Measurements from ENCODE around the gene CCDC73. TPM values are rescaled to one million over a fixed set of nuclear protein-coding genes. Genes with fewer than 3 reads are reported as not detected.

Gene CCDC73
- total RNA-seq, 1 experiment from 2014 or later, result 0.04 TPM

- no peak for DNase-seq
- CTCF ChIA-PET, result no interaction called here
- no peaks in the 10 kb centered on the region for H3K36me3 ChIP-seq (ENCODE audit: low read depth, low read length)
- H3K79me2 ChIP-seq (ENCODE audit: low read length), result no peaks in the 10 kb centered on the region
- peaks cover 7% of the 10 kb centered on the region; the same call in 1 of the 2 replicates for H3K9me3 ChIP-seq (ENCODE audit: low read length)
- no peaks in the 10 kb centered on the region for H3K27me3 ChIP-seq (ENCODE audit: low read length)
- no peak overlapping the region for H3K4me2 ChIP-seq (ENCODE audit: low read length)
- no peaks in the 10 kb centered on the region for H3F3A ChIP-seq (ENCODE audit: low read length, unreplicated experiment)
- H4K20me1 ChIP-seq (ENCODE audit: low read length), result no peaks in the 10 kb centered on the region
- no peak overlapping the region for H3K9ac ChIP-seq (ENCODE audit: low read length)
- POLR2A ChIA-PET (ENCODE audit: unreplicated experiment), result no interaction called here
- H3K4me3 ChIP-seq (ENCODE audit: low read length), result no peak overlapping the region
- ATAC-seq, result no peak
- intact Hi-C loops (cut with micrococcal nuclease), result no loop called here
- BruUV-seq (replicated peaks), result no TSS peak
- H3K4me1 ChIP-seq (ENCODE audit: insufficient read depth, low read length), result no peaks in the 10 kb centered on the region
- no peak overlapping the region for H3K27ac ChIP-seq (ENCODE audit: low read length)
- TF ChIP-seq EZH2phosphoT487 (IDR thresholded peaks at IDR 0.05; ENCODE audit: borderline replicate concordance, low read length) (no peak), EZH2 (IDR thresholded peaks at IDR 0.05; ENCODE audit: low read length, unreplicated experiment) (no peak), CTCF (conservative IDR thresholded peaks at IDR 0.05; ENCODE audit: low read depth, low read length) (no peak)
- no peak overlapping the region for H2AFZ ChIP-seq (ENCODE audit: low read length)
- H3K9me2 ChIP-seq (replicated peaks; ENCODE audit: low read length), result no peaks in the 10 kb centered on the region
Measured at GRCh38 chr11:32635819-32636218, 158.6 kb downstream of the CCDC73 start.

- intact Hi-C loops (cut with micrococcal nuclease), result no loop called here
- no peaks in the 10 kb centered on the region for H3K36me3 ChIP-seq (ENCODE audit: low read depth, low read length)
- no peaks in the 10 kb centered on the region for H3K9me2 ChIP-seq (replicated peaks; ENCODE audit: low read length)
- no peaks in the 10 kb centered on the region for H3F3A ChIP-seq (ENCODE audit: low read length, unreplicated experiment)
- no peak overlapping the region for H3K4me2 ChIP-seq (ENCODE audit: low read length)
- no TSS peak for BruUV-seq (replicated peaks)
- ChIA-PET CTCF (no interaction called here), POLR2A (ENCODE audit: unreplicated experiment) (no interaction called here)
- DNase-seq, result no peak
- ATAC-seq, result no peak
- H3K9me3 ChIP-seq (ENCODE audit: low read length), result peaks cover 7% of the 10 kb centered on the region; the same call in 1 of the 2 replicates
- H3K9ac ChIP-seq (ENCODE audit: low read length), result no peak overlapping the region
- H3K79me2 ChIP-seq (ENCODE audit: low read length), result no peaks in the 10 kb centered on the region
- H3K4me3 ChIP-seq (ENCODE audit: low read length), result no peak overlapping the region
- no peak overlapping the region for H2AFZ ChIP-seq (ENCODE audit: low read length)
- no peaks in the 10 kb centered on the region for H3K27me3 ChIP-seq (ENCODE audit: low read length)
- no peaks in the 10 kb centered on the region for H3K4me1 ChIP-seq (ENCODE audit: insufficient read depth, low read length)
- no peaks in the 10 kb centered on the region for H4K20me1 ChIP-seq (ENCODE audit: low read length)
- TF ChIP-seq EZH2 (IDR thresholded peaks at IDR 0.05; ENCODE audit: low read length, unreplicated experiment) (no peak), EZH2phosphoT487 (IDR thresholded peaks at IDR 0.05; ENCODE audit: borderline replicate concordance, low read length) (no peak), CTCF (conservative IDR thresholded peaks at IDR 0.05; ENCODE audit: low read depth, low read length) (no peak)
- no peak overlapping the region for H3K27ac ChIP-seq (ENCODE audit: low read length)
Measured at GRCh38 chr11:32630844-32631243, 163.6 kb downstream of the CCDC73 start.

- Histone ChIP-seq H3K4me1 (ENCODE audit: insufficient read depth, low read length) (no peaks in the 10 kb centered on the region), H3K9me3 (ENCODE audit: low read length) (no peaks in the 10 kb centered on the region), H3K4me3 (ENCODE audit: low read length) (no peak overlapping the region), H3K36me3 (ENCODE audit: low read depth, low read length) (no peaks in the 10 kb centered on the region), H3K79me2 (ENCODE audit: low read length) (no peaks in the 10 kb centered on the region), H3K27me3 (ENCODE audit: low read length) (no peaks in the 10 kb centered on the region), H2AFZ (ENCODE audit: low read length) (no peak overlapping the region), H3F3A (ENCODE audit: low read length, unreplicated experiment) (no peaks in the 10 kb centered on the region), H4K20me1 (ENCODE audit: low read length) (no peaks in the 10 kb centered on the region), H3K9me2 (replicated peaks; ENCODE audit: low read length) (no peaks in the 10 kb centered on the region), H3K4me2 (ENCODE audit: low read length) (no peak overlapping the region), H3K9ac (ENCODE audit: low read length) (no peak overlapping the region), H3K27ac (ENCODE audit: low read length) (no peak overlapping the region)
- DNase-seq, result no peak
- no TSS peak for BruUV-seq (replicated peaks)
- ATAC-seq, result no peak
- POLR2A ChIA-PET (ENCODE audit: unreplicated experiment), result no interaction called here
- CTCF ChIA-PET, result no interaction called here
- intact Hi-C loops (cut with micrococcal nuclease), result loop anchor here (10.0 kb wide), 1 partner anchor 88 kb away; no protein-coding TSS in a partner anchor
- TF ChIP-seq EZH2phosphoT487 (IDR thresholded peaks at IDR 0.05; ENCODE audit: borderline replicate concordance, low read length), result no peak
- no peak for TF ChIP-seq EZH2 (IDR thresholded peaks at IDR 0.05; ENCODE audit: low read length, unreplicated experiment)
- TF ChIP-seq CTCF (conservative IDR thresholded peaks at IDR 0.05; ENCODE audit: low read depth, low read length), result no peak
Measured at GRCh38 chr11:32616903-32617302, 177.6 kb downstream of the CCDC73 start.
